H9 (cell line): ENCODE measurements around the gene FBXO41. TPM values are rescaled to one million over a fixed set of nuclear protein-coding genes. Genes with fewer than 3 reads are reported as not detected.

Experiments
- DNase-seq: peaks from one replicate; pipeline ENCODE4 v3.0.0-alpha.2; 2017
- H2AFZ ChIP-seq: one replicate; pipeline ENCODE4 v1.6.1; 2013; ENCODE audit warnings: mild to moderate bottlenecking, low read length, control low read depth, moderate library complexity
- H2AK5ac ChIP-seq: 2 replicates; pipeline ENCODE4 v1.6.1; 2013; ENCODE audit warnings: low read length, control low read depth, mixed read lengths; ENCODE audit not compliant: insufficient read length
- H2BK120ac ChIP-seq: one replicate; pipeline ENCODE4 v1.6.1; 2013; ENCODE audit warnings: low read depth, mild to moderate bottlenecking, low read length, control low read depth, inconsistent platforms; ENCODE audit not compliant: poor library complexity, severe bottlenecking
- H2BK12ac ChIP-seq: 2 replicates; pipeline ENCODE4 v1.6.1; 2013; ENCODE audit warnings: low read length, control low read depth, mixed read lengths, low read depth; ENCODE audit not compliant: insufficient read length
- H2BK15ac ChIP-seq: 2 replicates; pipeline ENCODE4 v1.6.1; 2013; ENCODE audit warnings: low read depth, low read length, control low read depth
- H2BK20ac ChIP-seq: one replicate; pipeline ENCODE4 v1.6.1; 2013; ENCODE audit warnings: low read depth, mild to moderate bottlenecking, low read length, control low read depth, inconsistent platforms; ENCODE audit not compliant: poor library complexity, severe bottlenecking
- H2BK5ac ChIP-seq: 2 replicates; pipeline ENCODE4 v1.6.1; 2013; ENCODE audit warnings: low read length, control low read depth, mixed read lengths; ENCODE audit not compliant: insufficient read length
- H3K14ac ChIP-seq: 2 replicates; pipeline ENCODE4 v1.6.1; 2013; ENCODE audit warnings: low read length, control low read depth; ENCODE audit not compliant: insufficient read depth
- H3K18ac ChIP-seq: 2 replicates; pipeline ENCODE4 v1.6.1; 2013; ENCODE audit warnings: low read depth, mild to moderate bottlenecking, mixed read lengths, low read length, control low read depth; ENCODE audit not compliant: insufficient read length
- H3K23ac ChIP-seq: 2 replicates; pipeline ENCODE4 v1.6.1; 2013; ENCODE audit warnings: low read length, control low read depth, mixed read lengths, low read depth; ENCODE audit not compliant: insufficient read length
- H3K23me2 ChIP-seq: 2 replicates; pipeline ENCODE4 v1.6.1; 2013; ENCODE audit warnings: low read depth, mild to moderate bottlenecking, mixed read lengths, low read length, control low read depth; ENCODE audit not compliant: insufficient read length, poor library complexity, severe bottlenecking
- H3K27ac ChIP-seq: 2 replicates; pipeline ENCODE4 v1.5.1; 2013; ENCODE audit warnings: low read length, control low read depth, mixed read lengths, low read depth; ENCODE audit not compliant: insufficient read length
- H3K27me3 ChIP-seq: 2 replicates; pipeline ENCODE4 v1.6.1; 2013; ENCODE audit warnings: low read length, control low read depth, inconsistent platforms; ENCODE audit not compliant: insufficient read depth
- H3K4ac ChIP-seq: 2 replicates; pipeline ENCODE4 v1.6.1; 2013; ENCODE audit warnings: low read depth, mild to moderate bottlenecking, control low read depth, inconsistent platforms, low read length, moderate library complexity
- H3K4me1 ChIP-seq: 2 replicates; pipeline ENCODE4 v1.6.1; 2013; ENCODE audit warnings: low read length, control low read depth, inconsistent platforms; ENCODE audit not compliant: insufficient read depth
- H3K4me2 ChIP-seq: 2 replicates; pipeline ENCODE4 v1.6.1; 2013; ENCODE audit warnings: low read length, control low read depth, mixed read lengths; ENCODE audit not compliant: insufficient read length, insufficient read depth
- H3K56ac ChIP-seq: 2 replicates; pipeline ENCODE4 v1.6.1; 2013; ENCODE audit warnings: low read depth, mild to moderate bottlenecking, mixed read lengths, low read length, control low read depth; ENCODE audit not compliant: insufficient read length
- H3K79me1 ChIP-seq: 2 replicates; pipeline ENCODE4 v1.6.1; 2013; ENCODE audit warnings: low read depth, mild to moderate bottlenecking, moderate library complexity, low read length, control low read depth, inconsistent platforms; ENCODE audit not compliant: insufficient read depth, poor library complexity, severe bottlenecking
- H3K79me2 ChIP-seq: 2 replicates; pipeline ENCODE4 v1.6.1; 2013; ENCODE audit warnings: low read length, control low read depth, inconsistent platforms; ENCODE audit not compliant: insufficient read depth
- H3K9ac ChIP-seq: 2 replicates; pipeline ENCODE4 v1.6.1; 2013; ENCODE audit warnings: low read length, control low read depth, mixed read lengths; ENCODE audit not compliant: insufficient read length; ENCODE audit errors: extremely low read depth
- H3K9me3 ChIP-seq: one replicate; pipeline ENCODE4 v1.6.1; 2013; ENCODE audit warnings: low read depth, low read length, inconsistent platforms; ENCODE audit not compliant: control insufficient read depth
- H3T11ph ChIP-seq: one replicate; pipeline ENCODE4 v1.6.1; 2013; ENCODE audit warnings: mild to moderate bottlenecking, low read length, control low read depth, inconsistent platforms
- H4K20me1 ChIP-seq: one replicate; pipeline ENCODE4 v1.6.1; 2013; ENCODE audit not compliant: control insufficient read depth, insufficient read length, insufficient read depth
- H4K5ac ChIP-seq: 2 replicates; pipeline ENCODE4 v1.6.1; 2013; ENCODE audit warnings: low read depth, mild to moderate bottlenecking, mixed read lengths, low read length, control low read depth; ENCODE audit not compliant: insufficient read length
- H4K8ac ChIP-seq: replicated peaks from 2 replicates; pipeline ENCODE4 v1.6.1; 2013; ENCODE audit warnings: low read length, control low read depth, mixed read lengths, low read depth; ENCODE audit not compliant: insufficient read length
- H4K91ac ChIP-seq: 2 replicates; pipeline ENCODE4 v1.6.1; 2013; ENCODE audit warnings: low read depth, mild to moderate bottlenecking, moderate library complexity, mixed read lengths, low read length, control low read depth; ENCODE audit not compliant: insufficient read length
- H3K27ac Mint-ChIP-seq, 3 experiments: 2 replicates in 2 of 3; 3 replicates in 1 of 3; pipeline ENCODE4 v1.8.0; 2020 to 2021; ENCODE audit warnings: mixed read lengths in 3 of 3, mild to moderate bottlenecking in 1 of 3, moderate library complexity in 1 of 3
- H3K27me3 Mint-ChIP-seq: 2 replicates; pipeline ENCODE4 v1.8.0; 2021; ENCODE audit warnings: low read depth, mild to moderate bottlenecking, moderate library complexity, mixed read lengths
- H3K36me3 Mint-ChIP-seq, 3 experiments: 2 replicates in 2 of 3; 3 replicates in 1 of 3; pipeline ENCODE4 v1.8.0; 2020 to 2021; ENCODE audit warnings: low read depth in 3 of 3, mixed read lengths in 3 of 3; ENCODE audit not compliant: insufficient read depth in 1 of 3
- H3K4me1 Mint-ChIP-seq, 2 experiments: 2 replicates each; pipeline ENCODE4 v1.8.0; 2020; ENCODE audit warnings: mixed read lengths in 2 of 2
- H3K4me3 Mint-ChIP-seq, 2 experiments: 2 replicates in 1 of 2; 3 replicates in 1 of 2; pipeline ENCODE4 v1.8.0; 2020 to 2021; ENCODE audit warnings: mild to moderate bottlenecking in 2 of 2, mixed read lengths in 2 of 2, moderate library complexity in 1 of 2
- H3K9me3 Mint-ChIP-seq, 2 experiments: 2 replicates in 1 of 2; 3 replicates in 1 of 2; pipeline ENCODE4 v1.8.0; 2020; ENCODE audit warnings: mild to moderate bottlenecking in 2 of 2, mixed read lengths in 2 of 2, moderate library complexity in 1 of 2
- WGBS: extraction: QIAGEN DNeasy Blood & Tissue Kit; methylation state at CpG from one replicate; pipeline ENCODE4 v1.1.7; 2013; ENCODE audit warnings: missing lambda C conversion rate, low lambda C conversion rate, mixed read lengths; ENCODE audit not compliant: insufficient read length; ENCODE audit errors: extremely low coverage; 5-methylcytosine and 5-hydroxymethylcytosine counted together
- total RNA-seq: library from RNA; stranded (reverse); gene quantifications from 2 replicates; pipeline ENCODE4 v1.2.1, GENCODE V29; 2021
- TF ChIP-seq, protein P1 (sequence below): fragments of 200-600 bp; sonication (generic); conservative IDR thresholded peaks from 3 replicates; pipeline ENCODE4 v1.8.0; 2021; ENCODE audit warnings: antibody characterized with exemption, mild to moderate bottlenecking

The FBXO41 gene
- total RNA-seq, 1 experiment from 2014 or later, result 16.2 TPM

- H3K9me3 Mint-ChIP-seq, result no peaks in the 10 kb centered on the region
- Histone ChIP-seq H3K14ac (peak overlapping the region; percentile 14; the same call in 1 of the 2 replicates), H4K20me1 (no peaks in the 10 kb centered on the region), H2BK5ac (no peak overlapping the region), H3K18ac (no peak overlapping the region), H3K23me2 (peaks cover 9% of the 10 kb centered on the region), H3K4me1 (peaks cover 3% of the 10 kb centered on the region; the same call in 1 of the 2 replicates), H3K79me2 (no peaks in the 10 kb centered on the region), H2BK15ac (no peak overlapping the region), H3K4me2 (peak overlapping the region; percentile 63), H3K23ac (no peak overlapping the region), H3K4ac (no peak overlapping the region), H3K9me3 (no peaks in the 10 kb centered on the region), H4K5ac (no peak overlapping the region), H2BK20ac (no peak overlapping the region), H3T11ph (no peak overlapping the region), H2AFZ (no peak overlapping the region), H3K27ac (no peak overlapping the region), H2AK5ac (no peak overlapping the region), H2BK12ac (no peak overlapping the region), H4K8ac (no peak overlapping the region), H3K27me3 (no peaks in the 10 kb centered on the region; the same call in 1 of the 2 replicates), H4K91ac (no peak overlapping the region), H3K79me1 (no peaks in the 10 kb centered on the region), H3K56ac (no peak overlapping the region), H3K9ac (peak overlapping the region; percentile 27), H2BK120ac (no peak overlapping the region)
- no peak for DNase-seq
- TF ChIP-seq, protein P1, sequence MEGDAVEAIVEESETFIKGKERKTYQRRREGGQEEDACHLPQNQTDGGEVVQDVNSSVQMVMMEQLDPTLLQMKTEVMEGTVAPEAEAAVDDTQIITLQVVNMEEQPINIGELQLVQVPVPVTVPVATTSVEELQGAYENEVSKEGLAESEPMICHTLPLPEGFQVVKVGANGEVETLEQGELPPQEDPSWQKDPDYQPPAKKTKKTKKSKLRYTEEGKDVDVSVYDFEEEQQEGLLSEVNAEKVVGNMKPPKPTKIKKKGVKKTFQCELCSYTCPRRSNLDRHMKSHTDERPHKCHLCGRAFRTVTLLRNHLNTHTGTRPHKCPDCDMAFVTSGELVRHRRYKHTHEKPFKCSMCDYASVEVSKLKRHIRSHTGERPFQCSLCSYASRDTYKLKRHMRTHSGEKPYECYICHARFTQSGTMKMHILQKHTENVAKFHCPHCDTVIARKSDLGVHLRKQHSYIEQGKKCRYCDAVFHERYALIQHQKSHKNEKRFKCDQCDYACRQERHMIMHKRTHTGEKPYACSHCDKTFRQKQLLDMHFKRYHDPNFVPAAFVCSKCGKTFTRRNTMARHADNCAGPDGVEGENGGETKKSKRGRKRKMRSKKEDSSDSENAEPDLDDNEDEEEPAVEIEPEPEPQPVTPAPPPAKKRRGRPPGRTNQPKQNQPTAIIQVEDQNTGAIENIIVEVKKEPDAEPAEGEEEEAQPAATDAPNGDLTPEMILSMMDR, result no peak
- no CpG with 5 or more reads among the region's 14 CpGs for WGBS
- no peak overlapping the region for H3K27ac Mint-ChIP-seq
- peaks cover 44% of the 10 kb centered on the region for H3K27me3 Mint-ChIP-seq
- peaks cover 9 to 24% of the 10 kb centered on the region in 2 experiments for H3K4me1 Mint-ChIP-seq
- H3K36me3 Mint-ChIP-seq, result peaks cover 2 to 13% (median 10%) of the 10 kb centered on the region in 3 experiments; a peak in 6 of 7 replicates
- peak overlapping the region; percentile 64 to 74 for H3K4me3 Mint-ChIP-seq
These were observed 15.9 kb downstream of the FBXO41 start for GRCh38 chr2:73268366-73268829.
